ENCODE measurements around the gene CLASRP. TPM values are rescaled to one million over a fixed set of nuclear protein-coding genes. Genes with fewer than 3 reads are reported as not detected.

CLASRP gene
- total RNA-seq, 1 donor from 2014 or later = 119 TPM

GRCh38 chr19:45037393-45038169 is 1.3 kb upstream of the CLASRP start:
- H3K9me3 Mint-ChIP-seq = no peaks in the 10 kb centered on the region
- peaks cover 25% of the 10 kb centered on the region for H3K4me1 Mint-ChIP-seq
- TF ChIP-seq CTCF (conservative IDR thresholded peaks at IDR 0.05) = no peak
- no peaks in the 10 kb centered on the region for H3K27me3 Mint-ChIP-seq (ENCODE audit: low read depth)
- no peak overlapping the region for H3K27ac Mint-ChIP-seq (ENCODE audit: unreplicated experiment)
- peaks cover 12% of the 10 kb centered on the region for H3K36me3 Mint-ChIP-seq (ENCODE audit: low read depth)
- DNase-seq (ENCODE audit: low read depth, low spot score) = no peak
- H3K4me3 Mint-ChIP-seq = peak overlapping the region; percentile 62

GRCh38 chr19:45040059-45040771 is 1.4 kb downstream of the CLASRP start:
- H3K36me3 Mint-ChIP-seq (ENCODE audit: low read depth) = peaks cover 9% of the 10 kb centered on the region
- peaks cover 30% of the 10 kb centered on the region for H3K4me1 Mint-ChIP-seq
- DNase-seq (ENCODE audit: low read depth, low spot score) = no peak
- peak overlapping the region; percentile 8 for H3K27ac Mint-ChIP-seq (ENCODE audit: unreplicated experiment)
- TF ChIP-seq CTCF (conservative IDR thresholded peaks at IDR 0.05) = no peak
- H3K27me3 Mint-ChIP-seq (ENCODE audit: low read depth) = no peaks in the 10 kb centered on the region
- peak overlapping the region; percentile 97 for H3K4me3 Mint-ChIP-seq
- no peaks in the 10 kb centered on the region for H3K9me3 Mint-ChIP-seq

GRCh38 chr19:45041125-45041524 is 2.3 kb downstream of the CLASRP start:
- Mint-ChIP-seq H3K4me1 (peaks cover 39% of the 10 kb centered on the region), H3K27me3 (ENCODE audit: low read depth) (no peaks in the 10 kb centered on the region), H3K9me3 (no peaks in the 10 kb centered on the region), H3K4me3 (peak overlapping the region; percentile 81), H3K27ac (ENCODE audit: unreplicated experiment) (no peak overlapping the region), H3K36me3 (ENCODE audit: low read depth) (peaks cover 9% of the 10 kb centered on the region)
- TF ChIP-seq CTCF (conservative IDR thresholded peaks at IDR 0.05) = no peak
- no peak for DNase-seq (ENCODE audit: low read depth, low spot score)

- H3K36me3 Mint-ChIP-seq (ENCODE audit: low read depth) = peaks cover 5% of the 10 kb centered on the region
- TF ChIP-seq CTCF (conservative IDR thresholded peaks at IDR 0.05) = no peak
Observed at GRCh38 chr19:45045671-45046353, 7.0 kb downstream of the CLASRP start.

GRCh38 chr19:45046355-45046754 is 7.5 kb downstream of the CLASRP start:
- Mint-ChIP-seq H3K27me3 (ENCODE audit: low read depth) (no peaks in the 10 kb centered on the region), H3K27ac (ENCODE audit: unreplicated experiment) (no peak overlapping the region), H3K9me3 (no peaks in the 10 kb centered on the region), H3K36me3 (ENCODE audit: low read depth) (peaks cover 5% of the 10 kb centered on the region), H3K4me1 (peaks cover 30% of the 10 kb centered on the region), H3K4me3 (peak overlapping the region; percentile 59)
- DNase-seq (ENCODE audit: low read depth, low spot score) = no peak
- no peak for TF ChIP-seq CTCF (conservative IDR thresholded peaks at IDR 0.05)

More at GRCh38 chr19:45045671-45046353, 7.0 kb downstream of the CLASRP start:
- H3K27me3 Mint-ChIP-seq (ENCODE audit: low read depth) = no peaks in the 10 kb centered on the region
- peak overlapping the region; percentile 59 for H3K4me3 Mint-ChIP-seq
- H3K27ac Mint-ChIP-seq (ENCODE audit: unreplicated experiment) = peak overlapping the region; percentile 51
- H3K9me3 Mint-ChIP-seq = no peaks in the 10 kb centered on the region
- peak; percentile 56 for DNase-seq (ENCODE audit: low read depth, low spot score)
- H3K4me1 Mint-ChIP-seq = peaks cover 33% of the 10 kb centered on the region
